Cardiac ventricle fibroblast (primary cell): Measurements from ENCODE around the gene DBI. TPM values are rescaled to one million over a fixed set of nuclear protein-coding genes. Genes with fewer than 3 reads are reported as not detected.

Experiments used
- total RNA-seq: library from RNA; depleted of rRNA; stranded (reverse); fragments of >200 nt; gene quantifications from 2 replicates; pipeline ENCODE4 v1.2.3, GENCODE V29; 2015

DBI gene
- 120 and 127 TPM in 2 replicates for total RNA-seq

DNA sequence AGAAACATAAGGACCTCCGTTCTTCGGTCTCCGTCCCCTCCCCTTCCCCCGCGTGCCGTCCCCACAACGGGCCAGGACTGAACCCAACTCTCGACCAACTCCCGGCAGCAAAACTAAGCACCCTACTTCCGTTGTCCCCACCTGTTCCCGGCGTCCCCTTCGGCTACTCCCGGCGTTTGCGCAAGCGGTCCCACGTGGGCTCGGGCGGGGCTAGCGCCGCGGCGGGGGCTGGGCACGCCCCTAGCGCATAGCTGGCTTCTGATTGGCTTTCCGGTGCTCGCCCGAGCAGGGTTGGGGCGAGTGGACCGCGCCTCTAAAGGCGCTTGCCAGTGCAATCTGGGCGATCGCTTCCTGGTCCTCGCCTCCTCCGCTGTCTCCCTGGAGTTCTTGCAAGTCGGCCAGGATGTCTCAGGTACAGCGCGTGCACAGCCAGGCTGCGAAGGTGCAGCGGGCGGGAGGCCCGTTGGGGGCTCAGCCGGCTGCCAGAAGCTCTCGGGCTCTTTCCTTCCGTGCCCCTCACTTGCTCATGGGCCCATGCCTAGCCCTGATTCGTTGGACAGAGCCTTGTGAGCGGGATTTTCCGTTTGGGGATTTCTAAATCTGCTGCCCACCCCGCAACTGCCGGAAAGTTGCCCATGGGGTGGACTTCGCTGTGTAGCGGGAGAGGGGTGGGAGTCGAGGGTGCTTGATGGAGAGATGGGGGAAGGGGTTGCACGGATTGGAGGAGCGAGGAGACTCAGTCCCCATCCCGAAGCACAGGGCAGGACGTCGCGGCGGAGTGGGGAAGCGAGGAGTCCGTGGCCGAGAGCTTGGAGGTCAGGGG is at the start of gene DBI, which contains the start of gene C2orf76:
DBI (plus strand) TSS at position 329 of the 823 bp plus-strand sequence; CDS start at position 404, 75 bp downstream.
C2orf76 (minus strand) TSS at position 186 of the 823 bp plus-strand sequence. CDS start 26,875 bp downstream, outside the sequence.

Other genes starting within 250 kb of the DBI start
- gene C1QL2, start 208.2 kb upstream of the DBI start, total RNA-seq = not detected in 2 replicates
- gene STEAP3, start 143.1 kb upstream of the DBI start, total RNA-seq = 3.1 and 6.1 TPM in 2 replicates
- 9.4 and 17.1 TPM in 2 replicates for gene C2orf76, start 143 bp upstream of the DBI start, total RNA-seq
- 1.6 and 2.9 TPM in 2 replicates for gene TMEM37, start 64.9 kb downstream of the DBI start, total RNA-seq
- gene SCTR, start 157.5 kb downstream of the DBI start, total RNA-seq = not detected in 2 replicates
- not detected in 2 replicates for gene CFAP221, start 177.5 kb downstream of the DBI start, total RNA-seq